ENCODE data around the gene ARL3.
A peak's percentile ranks its signal among the peaks of the same experiment; 100 is the strongest.
"Not testable (repeated sequence)": the region's sequence is repeated elsewhere in the genome, so short reads cannot be mapped to it uniquely, and the experiment has no call there.

The ARL3 gene

DNA sequence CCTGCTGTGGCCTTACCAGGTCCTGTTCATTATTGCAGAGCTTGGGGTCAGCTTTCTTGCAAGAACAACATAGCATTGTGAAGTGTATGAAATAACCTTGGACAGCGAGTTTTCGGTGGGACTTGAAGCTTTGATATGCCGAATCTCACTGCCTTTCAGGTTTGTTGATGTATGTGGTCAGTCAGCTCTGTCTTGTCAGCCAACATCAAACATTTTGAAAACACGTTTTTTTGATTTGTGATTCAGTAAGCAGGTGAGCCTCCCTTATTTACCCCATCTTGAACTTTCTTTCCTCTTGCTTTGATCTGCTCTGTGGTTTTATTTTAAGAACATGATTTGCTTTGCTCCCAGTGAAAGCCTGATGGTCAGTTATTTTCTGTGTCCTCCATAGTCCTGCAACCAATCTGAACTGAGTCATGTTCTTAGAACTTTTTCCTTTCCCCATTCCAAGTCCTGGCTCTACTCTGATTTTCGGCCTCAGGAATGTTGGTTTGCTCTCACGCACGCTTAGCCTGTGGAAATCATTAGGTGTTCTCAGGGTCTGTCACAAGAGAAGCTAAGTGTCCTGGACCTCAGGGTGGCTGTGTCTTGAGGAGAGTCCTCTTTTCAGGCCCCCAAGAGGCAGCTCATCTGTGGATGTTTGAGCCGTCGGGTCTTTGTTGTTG, 38.2 kb upstream of the ARL3 start:
- Histone ChIP-seq H3K9me3 (ENCODE audit: insufficient read depth, low read depth, low read length) (no peaks in the 10 kb centered on the region), H3K36me3 (ENCODE audit: insufficient read depth, low read depth, low read length) (no peaks in the 10 kb centered on the region), H3K4me3 (ENCODE audit: low read length) (no peak overlapping the region), H3K4me1 (ENCODE audit: insufficient read depth, low read length) (no peaks in the 10 kb centered on the region), H3K27me3 (ENCODE audit: insufficient read depth, low read length) (no peaks in the 10 kb centered on the region), H3K27ac (ENCODE audit: low read length) (no peak overlapping the region), H3K9ac (ENCODE audit: low read depth, low read length) (no peak overlapping the region)

DNA sequence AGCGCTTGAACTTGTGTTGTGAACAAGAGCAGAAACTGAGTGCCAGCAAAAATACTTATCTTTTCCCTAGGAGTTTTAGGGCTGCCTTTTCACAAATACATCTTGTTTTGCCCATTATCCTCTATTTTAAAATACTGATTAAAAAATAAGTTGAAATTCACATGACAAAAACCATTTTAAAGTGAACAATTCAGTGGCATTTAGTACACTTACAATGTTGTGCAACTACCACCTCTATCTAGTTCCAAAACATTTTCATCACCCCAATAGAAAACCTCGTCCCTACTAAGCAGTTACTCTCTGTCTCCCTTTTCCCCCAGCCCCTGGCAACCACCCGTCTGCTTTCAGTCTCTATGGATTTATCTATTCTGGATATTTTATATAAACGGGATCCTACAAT, 31.0 kb upstream of the ARL3 start:
- no peak overlapping the region for H3K27ac ChIP-seq (ENCODE audit: low read length)
- no peaks in the 10 kb centered on the region for H3K9me3 ChIP-seq (ENCODE audit: insufficient read depth, low read depth, low read length)
- no peaks in the 10 kb centered on the region for H3K36me3 ChIP-seq (ENCODE audit: insufficient read depth, low read depth, low read length)
- peaks cover 6% of the 10 kb centered on the region; the same call in 1 of the 2 replicates for H3K4me1 ChIP-seq (ENCODE audit: insufficient read depth, low read length)
- H3K27me3 ChIP-seq (ENCODE audit: insufficient read depth, low read length): no peaks in the 10 kb centered on the region; the same call in 1 of the 2 replicates
- no peak overlapping the region for H3K9ac ChIP-seq (ENCODE audit: low read depth, low read length)
- H3K4me3 ChIP-seq (ENCODE audit: low read length): peak overlapping the region; percentile 85; the same call in 1 of the 2 replicates

DNA sequence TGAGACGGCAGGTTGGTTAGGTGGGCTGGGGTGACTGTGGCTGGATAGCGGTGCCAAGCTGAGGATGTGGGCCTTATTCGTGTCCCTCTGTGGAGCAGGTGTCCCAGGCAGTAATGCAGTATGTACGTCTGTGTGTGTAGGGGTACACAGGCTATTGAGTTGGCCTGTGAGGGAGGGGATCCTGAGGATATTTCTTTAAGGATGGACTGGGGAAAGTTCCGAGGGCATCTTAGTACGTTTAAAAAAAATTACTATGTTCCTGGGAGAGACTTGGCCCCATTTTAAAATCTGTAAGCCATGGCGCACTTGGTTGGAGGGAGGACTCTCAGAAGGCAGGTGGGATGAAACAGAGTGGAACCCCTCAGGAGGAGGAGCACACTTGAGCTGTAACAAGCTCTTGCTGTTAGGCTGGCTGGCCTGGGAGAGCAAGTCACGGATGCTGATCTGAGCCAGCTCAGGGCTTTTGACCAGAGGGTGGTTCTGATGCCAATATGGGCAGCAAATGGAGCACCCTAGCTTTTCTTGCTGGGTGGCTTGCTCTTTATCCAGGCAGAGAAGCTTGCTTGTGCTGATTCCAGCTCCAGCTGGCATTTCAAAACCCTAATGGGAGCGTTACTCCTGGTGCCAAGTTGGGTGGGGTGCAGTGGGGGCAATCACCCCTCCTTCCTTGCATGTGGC, 30.3 kb upstream of the ARL3 start:
- Histone ChIP-seq H3K4me1 (ENCODE audit: insufficient read depth, low read length) (peaks cover 6% of the 10 kb centered on the region; the same call in 1 of the 2 replicates), H3K27me3 (ENCODE audit: insufficient read depth, low read length) (no peaks in the 10 kb centered on the region; the same call in 1 of the 2 replicates), H3K9ac (ENCODE audit: low read depth, low read length) (peak overlapping the region; percentile 76; the same call in 1 of the 2 replicates), H3K9me3 (ENCODE audit: insufficient read depth, low read depth, low read length) (no peaks in the 10 kb centered on the region), H3K36me3 (ENCODE audit: insufficient read depth, low read depth, low read length) (no peaks in the 10 kb centered on the region), H3K4me3 (ENCODE audit: low read length) (peak overlapping the region; percentile 85), H3K27ac (ENCODE audit: low read length) (no peak overlapping the region)

DNA sequence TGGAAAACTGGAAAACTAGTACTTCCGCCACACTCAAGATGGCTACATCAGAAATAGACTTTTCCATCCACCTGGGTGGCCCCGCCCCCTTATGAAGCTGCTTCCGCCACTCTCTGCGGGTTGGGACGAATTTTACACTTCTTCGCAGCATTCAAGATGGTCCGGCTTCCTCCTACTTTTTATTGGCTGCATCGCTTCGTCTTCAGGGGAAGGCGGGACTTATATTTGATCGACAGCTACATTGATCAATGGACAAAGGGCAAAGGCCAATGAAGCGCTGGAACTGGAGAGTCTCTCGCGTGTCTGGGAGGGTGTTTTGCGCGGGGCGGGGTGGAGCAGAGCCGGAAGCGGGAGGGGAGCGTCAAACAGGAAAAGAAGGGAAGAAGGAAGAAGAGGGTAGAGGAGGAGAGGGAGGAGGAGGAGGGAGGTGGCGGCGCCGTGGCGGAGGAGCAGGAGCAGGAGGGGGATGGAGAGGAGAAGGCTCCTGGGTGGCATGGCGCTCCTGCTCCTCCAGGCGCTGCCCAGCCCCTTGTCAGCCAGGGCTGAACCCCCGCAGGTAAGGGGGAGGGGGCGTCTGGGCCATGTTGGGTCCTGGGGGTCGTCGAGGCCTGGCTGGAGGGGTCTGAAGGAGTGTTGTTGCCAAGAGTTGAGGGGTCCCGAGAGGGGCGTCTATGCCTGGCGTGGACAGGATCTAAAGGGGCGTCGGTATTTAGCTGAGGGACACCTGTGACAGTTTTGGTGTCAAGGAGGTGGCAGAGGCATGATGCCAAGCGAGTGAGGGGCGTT, 29.6 kb upstream of the ARL3 start, which contains the start of gene WBP1L:
Gene WBP1L, plus strand, starts transcription at position 361 of the 786 bp plus-strand sequence. Its CDS starts 106 bp downstream, at position 467.
- H3K4me1 ChIP-seq (ENCODE audit: insufficient read depth, low read length): peaks cover 9% of the 10 kb centered on the region; the same call in 1 of the 2 replicates
- H3K9me3 ChIP-seq (ENCODE audit: insufficient read depth, low read depth, low read length): no peaks in the 10 kb centered on the region
- peak within 1 kb of the TSS; percentile 85 for H3K4me3 ChIP-seq (ENCODE audit: low read length)
- H3K9ac ChIP-seq (ENCODE audit: low read depth, low read length): peak within 1 kb of the TSS; percentile 76; the same call in 1 of the 2 replicates
- H3K27me3 ChIP-seq (ENCODE audit: insufficient read depth, low read length): no peaks in the 10 kb centered on the region; the same call in 1 of the 2 replicates
- peaks cover 3% of the 10 kb centered on the region; the same call in 1 of the 2 replicates for H3K36me3 ChIP-seq (ENCODE audit: insufficient read depth, low read depth, low read length)
- H3K27ac ChIP-seq (ENCODE audit: low read length): peak within 1 kb of the TSS; percentile 7

DNA sequence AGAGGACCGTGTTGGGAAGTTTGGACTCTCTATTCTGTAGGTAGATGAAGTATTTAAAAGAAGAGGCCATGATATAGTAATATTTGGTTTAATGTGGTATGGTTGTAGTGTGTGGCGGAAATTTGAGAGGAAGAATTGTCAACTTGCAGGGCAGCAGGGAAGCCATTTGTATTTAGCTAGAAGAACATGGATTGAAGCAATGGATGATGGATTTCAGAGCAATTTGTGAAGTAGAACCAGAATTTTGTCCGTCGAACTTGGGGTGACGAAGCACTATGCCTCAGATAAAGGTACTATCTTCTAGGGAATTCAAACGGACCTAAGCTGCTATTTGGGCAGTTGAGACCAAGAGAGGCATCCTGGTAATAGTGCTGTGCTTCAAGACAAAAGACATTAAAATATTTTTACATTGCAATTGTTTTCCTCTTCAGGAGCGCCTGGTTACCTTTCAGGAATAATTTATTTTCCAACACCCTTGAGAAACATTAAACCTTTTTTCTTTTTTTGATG, 28.9 kb upstream of the ARL3 start:
- Histone ChIP-seq H3K27me3 (ENCODE audit: insufficient read depth, low read length) (no peaks in the 10 kb centered on the region; the same call in 1 of the 2 replicates), H3K36me3 (ENCODE audit: insufficient read depth, low read depth, low read length) (peaks cover 7% of the 10 kb centered on the region; the same call in 1 of the 2 replicates), H3K9me3 (ENCODE audit: insufficient read depth, low read depth, low read length) (no peaks in the 10 kb centered on the region), H3K9ac (ENCODE audit: low read depth, low read length) (no peak overlapping the region; the same call in 1 of the 2 replicates), H3K4me1 (ENCODE audit: insufficient read depth, low read length) (peaks cover 9% of the 10 kb centered on the region; the same call in 1 of the 2 replicates), H3K4me3 (ENCODE audit: low read length) (peak overlapping the region; percentile 54), H3K27ac (ENCODE audit: low read length) (peak overlapping the region; percentile 7)

DNA sequence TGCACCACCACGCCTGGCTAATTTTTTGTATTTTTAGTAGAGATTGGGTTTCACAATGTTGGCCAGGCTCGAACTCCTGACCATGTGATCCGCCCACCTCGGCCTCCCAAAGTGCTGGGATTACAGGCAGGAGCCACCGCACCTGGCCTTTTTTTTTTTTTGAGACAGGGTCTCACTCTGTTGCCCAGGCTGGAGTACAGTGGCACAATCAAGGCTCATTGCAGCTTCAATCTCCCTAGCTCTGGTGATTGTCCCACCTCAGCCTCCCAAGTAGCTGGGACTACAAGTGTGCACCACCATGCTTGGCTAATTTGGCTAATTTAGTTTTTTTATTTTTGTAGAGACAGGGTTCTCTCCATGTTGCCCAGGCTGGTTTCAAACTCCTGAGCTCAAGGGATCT, 28.1 kb upstream of the ARL3 start:
- not testable (repeated sequence) for H3K4me1 ChIP-seq (ENCODE audit: insufficient read depth, low read length); H3K27ac ChIP-seq (ENCODE audit: low read length); H3K4me3 ChIP-seq (ENCODE audit: low read length); H3K9ac ChIP-seq (ENCODE audit: low read depth, low read length); H3K9me3 ChIP-seq (ENCODE audit: insufficient read depth, low read depth, low read length); H3K27me3 ChIP-seq (ENCODE audit: insufficient read depth, low read length)
- peaks cover 15% of the 10 kb centered on the region for H3K36me3 ChIP-seq (ENCODE audit: insufficient read depth, low read depth, low read length)

DNA sequence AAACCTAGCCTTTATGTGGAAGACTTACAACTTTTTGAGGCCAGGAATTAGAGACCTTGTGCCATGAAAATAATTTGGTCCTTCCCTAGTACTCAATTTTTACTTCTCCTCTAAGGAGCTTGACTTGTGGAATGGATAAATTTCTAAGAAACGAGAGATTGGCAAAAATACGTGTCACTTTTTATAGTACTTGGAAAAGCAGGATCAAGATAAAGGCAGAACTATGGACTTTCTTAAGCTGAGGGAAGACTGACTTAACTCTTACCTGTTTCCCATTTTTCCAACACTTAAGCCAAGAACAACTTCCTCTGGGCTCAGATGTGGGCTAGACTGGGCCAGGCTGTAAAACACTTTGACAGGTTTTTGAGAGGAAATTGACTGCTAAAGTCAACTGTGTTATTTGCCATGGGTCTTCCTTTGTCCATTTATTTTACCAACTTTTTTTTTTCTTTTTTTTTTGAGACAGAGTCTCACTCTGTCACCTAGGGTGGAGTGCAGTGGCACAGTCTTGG, 27.6 kb upstream of the ARL3 start:
- no peaks in the 10 kb centered on the region; the same call in 1 of the 2 replicates for H3K27me3 ChIP-seq (ENCODE audit: insufficient read depth, low read length)
- peaks cover 18% of the 10 kb centered on the region for H3K36me3 ChIP-seq (ENCODE audit: insufficient read depth, low read depth, low read length)
- no peak overlapping the region for H3K4me3 ChIP-seq (ENCODE audit: low read length)
- H3K9ac ChIP-seq (ENCODE audit: low read depth, low read length): no peak overlapping the region
- peaks cover 9% of the 10 kb centered on the region; the same call in 1 of the 2 replicates for H3K4me1 ChIP-seq (ENCODE audit: insufficient read depth, low read length)
- no peak overlapping the region for H3K27ac ChIP-seq (ENCODE audit: low read length)
- H3K9me3 ChIP-seq (ENCODE audit: insufficient read depth, low read depth, low read length): no peaks in the 10 kb centered on the region

DNA sequence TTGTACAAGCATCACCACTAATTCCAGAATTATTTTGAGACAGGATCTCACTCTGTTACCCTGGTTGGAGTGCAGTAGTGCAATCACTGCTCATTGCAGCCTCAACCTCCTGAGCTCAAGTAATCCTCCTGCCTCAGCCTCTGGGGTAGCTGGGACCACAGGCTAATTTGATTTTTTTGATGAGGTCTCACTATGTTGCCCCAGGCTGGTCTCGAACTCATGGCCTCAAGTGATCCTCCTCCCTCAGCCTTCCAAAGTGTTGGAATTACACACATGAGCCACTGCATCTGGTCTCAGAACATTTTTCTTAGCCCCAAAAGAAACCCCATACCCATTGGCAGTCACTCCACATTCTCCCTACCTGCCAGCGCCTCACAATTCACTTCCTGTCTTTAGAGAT, 26.0 kb upstream of the ARL3 start:
- H3K27me3 ChIP-seq (ENCODE audit: insufficient read depth, low read length): no peaks in the 10 kb centered on the region; the same call in 1 of the 2 replicates
- no peaks in the 10 kb centered on the region for H3K9me3 ChIP-seq (ENCODE audit: insufficient read depth, low read depth, low read length)
- peaks cover 9% of the 10 kb centered on the region; the same call in 1 of the 2 replicates for H3K4me1 ChIP-seq (ENCODE audit: insufficient read depth, low read length)
- H3K9ac ChIP-seq (ENCODE audit: low read depth, low read length): no peak overlapping the region
- H3K4me3 ChIP-seq (ENCODE audit: low read length): no peak overlapping the region
- peaks cover 27% of the 10 kb centered on the region for H3K36me3 ChIP-seq (ENCODE audit: insufficient read depth, low read depth, low read length)
- H3K27ac ChIP-seq (ENCODE audit: low read length): no peak overlapping the region

DNA sequence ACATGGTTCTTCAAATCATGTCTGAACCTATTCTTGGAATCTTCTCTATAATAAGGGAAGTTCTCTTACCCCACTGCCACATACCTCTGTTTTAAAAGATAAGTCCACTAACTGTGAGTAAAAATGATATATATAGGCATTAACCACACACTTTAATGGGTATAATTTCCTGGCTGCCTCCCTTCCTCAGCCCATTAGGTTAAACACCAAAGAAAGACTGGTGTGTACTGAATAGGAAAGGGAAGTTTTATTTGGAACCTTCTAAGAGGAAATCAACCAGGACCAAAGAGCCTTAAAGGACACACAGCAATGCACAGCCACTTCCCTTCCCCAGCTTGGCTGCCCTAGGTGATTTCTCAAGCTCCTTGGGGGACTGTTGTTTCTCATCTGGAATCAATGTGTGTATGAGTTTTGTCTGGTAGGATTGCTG, 24.5 kb upstream of the ARL3 start:
- H3K27me3 ChIP-seq (ENCODE audit: insufficient read depth, low read length): no peaks in the 10 kb centered on the region; the same call in 1 of the 2 replicates
- peaks cover 38% of the 10 kb centered on the region for H3K36me3 ChIP-seq (ENCODE audit: insufficient read depth, low read depth, low read length)
- peaks cover 9% of the 10 kb centered on the region; the same call in 1 of the 2 replicates for H3K4me1 ChIP-seq (ENCODE audit: insufficient read depth, low read length)
- no peak overlapping the region for H3K27ac ChIP-seq (ENCODE audit: low read length)
- no peak overlapping the region for H3K4me3 ChIP-seq (ENCODE audit: low read length)
- H3K9me3 ChIP-seq (ENCODE audit: insufficient read depth, low read depth, low read length): no peaks in the 10 kb centered on the region
- H3K9ac ChIP-seq (ENCODE audit: low read depth, low read length): no peak overlapping the region

DNA sequence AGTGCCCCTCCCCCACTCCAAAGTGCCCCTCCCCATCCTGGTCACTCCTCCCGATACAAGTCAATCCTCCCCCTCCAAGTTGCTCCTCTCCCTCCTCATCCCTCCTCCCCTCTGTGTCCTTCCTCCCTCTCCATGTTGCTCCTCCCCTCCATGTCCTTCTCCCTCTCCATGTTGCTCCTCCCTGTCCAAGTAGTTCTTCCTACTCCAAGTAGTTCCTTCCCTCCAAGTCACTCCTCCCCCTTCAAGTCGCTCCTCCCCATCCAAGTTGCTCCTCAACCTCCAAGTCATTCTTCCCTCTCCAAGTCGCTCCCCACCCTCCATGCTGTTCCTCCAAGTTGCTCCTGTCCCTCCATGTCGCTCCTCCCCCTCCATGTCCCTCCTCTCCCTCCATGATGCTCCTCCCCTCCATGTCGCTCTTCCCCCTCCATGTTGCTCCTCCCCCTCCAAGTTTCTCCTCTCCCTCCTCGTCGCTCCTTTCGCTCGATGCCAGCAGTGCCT, 20.9 kb upstream of the ARL3 start:
- Histone ChIP-seq H3K4me1 (ENCODE audit: insufficient read depth, low read length) (0 out of 2 replicates have a peak, but pooled peaks cover 3% of the 10 kb centered on the region), H3K27me3 (ENCODE audit: insufficient read depth, low read length) (no peaks in the 10 kb centered on the region; the same call in 1 of the 2 replicates), H3K36me3 (ENCODE audit: insufficient read depth, low read depth, low read length) (peaks cover 70% of the 10 kb centered on the region), H3K9ac (ENCODE audit: low read depth, low read length) (no peak overlapping the region), H3K4me3 (ENCODE audit: low read length) (no peak overlapping the region), H3K27ac (ENCODE audit: low read length) (no peak overlapping the region), H3K9me3 (ENCODE audit: insufficient read depth, low read depth, low read length) (no peaks in the 10 kb centered on the region)

DNA sequence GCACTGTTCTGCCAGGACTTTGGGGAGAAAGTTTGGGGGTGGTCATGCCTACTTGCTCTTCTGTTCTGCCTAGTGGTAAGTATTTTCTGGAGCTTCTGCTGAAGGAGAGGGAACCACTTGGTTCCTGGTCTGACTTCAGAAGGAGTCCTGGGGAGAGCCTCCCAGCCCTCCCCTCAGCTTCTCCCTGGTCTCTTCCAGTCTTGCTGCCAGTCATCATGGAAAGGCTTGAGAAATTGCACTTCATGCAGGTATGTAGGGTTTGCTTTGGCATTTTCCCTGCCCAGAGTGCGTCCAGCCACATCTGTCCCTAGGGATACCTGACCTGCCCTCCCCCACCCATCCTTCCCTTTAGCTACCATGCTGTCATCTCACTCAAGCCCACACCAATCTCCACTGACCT, 18.5 kb upstream of the ARL3 start:
- peaks cover 80% of the 10 kb centered on the region for H3K36me3 ChIP-seq (ENCODE audit: insufficient read depth, low read depth, low read length)
- H3K27ac ChIP-seq (ENCODE audit: low read length): no peak overlapping the region
- no peak overlapping the region for H3K9ac ChIP-seq (ENCODE audit: low read depth, low read length)
- H3K4me1 ChIP-seq (ENCODE audit: insufficient read depth, low read length): no peaks in the 10 kb centered on the region
- H3K9me3 ChIP-seq (ENCODE audit: insufficient read depth, low read depth, low read length): no peaks in the 10 kb centered on the region
- H3K27me3 ChIP-seq (ENCODE audit: insufficient read depth, low read length): no peaks in the 10 kb centered on the region
- no peak overlapping the region for H3K4me3 ChIP-seq (ENCODE audit: low read length)
